HG02678 (cell line): ENCODE data around the gene SNX27.
"Not testable (repeated sequence)": the region's sequence is repeated elsewhere in the genome, so short reads cannot be mapped to it uniquely, and the experiment has no call there.

ENCODE experiments used
- ATAC-seq: cut with Tn5 transposase; IDR thresholded peaks from one replicate; pipeline ENCODE4 v1.9.1; 2021; ENCODE audit warnings: mild to moderate bottlenecking, moderate library complexity; ENCODE audit not compliant: unreplicated experiment

SNX27 gene

DNA sequence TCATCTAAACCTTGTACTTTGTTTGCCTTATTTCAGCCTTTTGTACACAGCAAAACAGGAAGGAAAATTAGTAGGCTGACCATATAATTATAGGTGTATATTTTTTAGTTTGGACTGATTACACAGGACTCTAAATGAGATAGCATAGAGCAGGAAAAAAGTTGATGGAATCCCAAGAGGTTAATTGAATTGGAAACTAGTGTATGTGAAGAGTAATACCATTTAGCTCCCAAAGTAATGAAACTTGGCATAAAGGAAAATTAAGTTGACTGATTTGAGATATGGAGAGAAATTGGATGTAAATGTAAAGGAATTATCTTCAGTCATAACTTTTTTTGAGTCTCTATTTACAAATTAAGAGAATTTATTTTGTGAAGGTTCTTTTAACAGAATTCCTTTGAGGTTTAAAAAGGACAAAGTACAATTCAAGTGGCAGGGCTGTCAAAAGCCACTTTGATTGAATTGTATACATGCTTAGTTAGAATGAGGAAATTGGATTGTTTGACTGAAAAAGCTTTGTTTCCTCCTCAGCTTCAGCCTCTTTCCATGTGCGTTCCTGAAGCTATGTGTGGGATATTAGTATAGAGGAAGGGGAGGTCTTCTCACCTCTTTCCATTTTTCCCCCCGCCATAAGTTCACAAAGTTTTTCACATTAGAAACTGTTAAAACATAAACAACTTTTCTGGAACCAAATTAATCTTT, 26.4 kb downstream of the SNX27 start:
- ATAC-seq, result no peak

DNA sequence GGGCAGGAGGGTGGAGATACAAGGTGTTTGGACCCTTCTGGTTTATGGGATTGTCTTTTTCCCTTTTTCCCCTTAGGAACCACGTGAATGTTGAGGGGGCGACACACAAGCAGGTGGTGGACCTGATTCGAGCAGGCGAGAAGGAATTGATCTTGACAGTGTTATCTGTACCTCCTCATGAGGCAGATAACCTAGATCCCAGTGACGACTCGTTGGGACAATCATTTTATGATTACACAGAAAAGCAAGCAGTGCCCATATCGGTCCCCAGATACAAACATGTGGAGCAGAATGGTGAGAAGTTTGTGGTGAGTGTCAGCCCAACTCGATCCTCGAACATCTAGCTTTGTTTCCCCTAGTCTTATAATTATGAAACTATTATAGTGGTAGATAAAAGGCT, 27.0 kb downstream of the SNX27 start:
- ATAC-seq, result no peak

DNA sequence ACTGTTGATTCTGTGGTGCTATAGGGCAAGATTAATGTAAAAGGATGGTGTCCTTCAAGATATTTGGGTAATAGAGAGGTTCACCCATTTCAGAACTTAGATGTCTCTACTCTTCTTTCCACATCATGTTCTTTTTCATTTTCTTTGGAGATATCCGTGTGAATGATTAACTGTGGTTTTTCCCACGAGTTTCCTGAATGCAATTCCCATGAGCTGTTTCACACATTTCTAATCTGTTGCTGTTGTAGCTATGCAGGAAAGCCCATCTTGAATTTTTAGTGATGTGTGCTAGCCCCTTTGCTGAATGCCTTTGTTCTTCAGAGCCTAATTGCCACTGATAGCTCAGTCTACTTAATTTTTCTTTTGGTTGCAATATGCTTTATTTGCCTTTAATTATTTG, 27.6 kb downstream of the SNX27 start:
- ATAC-seq, result no peak

DNA sequence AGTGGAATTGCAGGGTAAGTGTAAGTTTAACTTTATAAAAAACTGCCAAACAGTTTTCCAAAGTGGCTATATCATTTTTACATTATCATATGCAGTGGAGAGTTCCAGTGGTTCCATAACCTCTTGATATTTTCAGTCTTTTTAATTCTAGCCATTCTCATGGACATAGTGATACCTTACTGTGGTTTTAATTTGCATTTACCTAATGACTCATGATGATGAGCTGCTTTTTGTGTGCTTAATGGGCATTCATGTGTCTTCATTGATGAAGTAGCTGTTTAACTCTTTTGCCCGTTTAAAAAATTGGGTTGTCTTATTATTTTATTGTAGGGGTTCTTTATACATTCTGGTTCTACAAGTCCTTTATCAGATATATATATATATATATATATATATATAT, 29.4 kb downstream of the SNX27 start:
- ATAC-seq, result no peak

DNA sequence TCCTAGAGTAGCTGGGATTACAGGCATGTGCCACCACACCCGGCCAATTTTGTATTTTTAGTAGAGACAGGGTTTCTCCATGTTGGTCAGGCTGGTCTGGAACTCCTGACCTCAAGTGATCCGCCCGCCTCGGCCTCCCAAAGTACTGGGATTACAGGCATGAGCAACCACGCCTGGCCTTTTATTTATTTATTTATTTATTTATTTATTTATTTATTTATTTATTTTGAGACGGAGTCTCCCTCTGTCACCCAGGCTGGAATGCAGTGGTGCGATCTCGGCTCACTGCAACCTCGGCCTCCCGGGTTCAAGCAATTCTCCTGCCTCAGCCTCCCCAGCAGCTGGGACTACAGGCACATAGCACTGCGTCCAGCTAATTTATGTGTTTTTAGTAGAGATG, 31.2 kb downstream of the SNX27 start:
- not testable (repeated sequence) for ATAC-seq

DNA sequence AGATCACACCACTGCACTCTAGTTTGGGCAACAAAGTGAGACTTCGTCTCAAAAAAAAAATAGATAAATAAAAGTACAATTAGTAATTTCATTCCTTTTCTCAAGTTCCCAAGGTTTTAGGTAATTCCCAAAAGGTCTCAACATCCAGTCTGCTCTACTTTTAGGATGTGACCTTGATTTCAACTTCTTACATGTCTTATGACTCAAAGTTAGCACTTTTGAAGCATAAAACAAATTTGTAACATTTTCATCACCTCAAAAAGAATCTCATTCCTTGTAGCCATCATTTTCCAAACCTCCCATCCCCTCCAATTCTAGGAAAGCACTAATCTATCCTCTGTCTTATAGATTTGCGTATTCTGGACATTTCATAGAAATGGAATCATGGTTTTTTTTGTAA, 32.2 kb downstream of the SNX27 start:
- no peak for ATAC-seq

DNA sequence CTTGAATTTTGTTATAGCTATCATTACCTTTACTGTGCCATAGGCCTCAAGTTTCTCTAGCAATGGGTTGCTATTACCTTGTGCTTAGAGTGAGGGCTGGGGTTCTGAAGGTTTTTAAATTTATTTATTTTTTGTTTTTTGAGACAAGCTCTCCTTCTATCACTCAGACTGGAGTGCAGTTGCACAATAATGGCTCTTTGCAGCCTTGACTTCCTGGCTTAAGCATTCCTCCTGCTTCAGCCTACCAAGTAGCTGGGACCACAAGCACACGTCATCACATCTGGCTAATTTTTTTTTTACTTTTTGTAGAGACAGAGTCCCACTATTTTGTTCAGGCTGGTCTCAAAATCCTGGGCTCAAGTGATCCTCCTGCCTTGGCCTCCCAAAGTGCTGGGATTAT, 41.5 kb downstream of the SNX27 start:
- ATAC-seq, result no peak

DNA sequence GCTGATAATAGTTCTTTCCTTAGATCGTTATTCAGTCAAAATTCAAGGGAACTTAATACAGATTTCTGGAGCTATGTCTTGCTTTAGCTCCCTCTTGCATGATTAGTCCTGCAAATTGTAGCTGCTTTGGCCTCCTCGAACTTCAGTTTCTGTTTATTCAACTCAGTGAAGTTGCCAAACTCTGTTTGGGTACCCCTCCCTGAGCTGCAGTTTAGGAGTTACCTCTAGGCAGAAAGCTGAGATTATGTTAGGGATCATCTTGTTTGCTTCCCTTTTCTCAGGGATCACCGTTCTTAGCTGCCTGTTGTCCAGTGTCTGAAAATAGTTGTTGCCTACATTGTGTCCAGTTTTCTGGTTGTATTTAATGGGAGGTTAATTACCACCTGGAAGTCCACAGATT, 43.5 kb downstream of the SNX27 start:
- ATAC-seq, result no peak

DNA sequence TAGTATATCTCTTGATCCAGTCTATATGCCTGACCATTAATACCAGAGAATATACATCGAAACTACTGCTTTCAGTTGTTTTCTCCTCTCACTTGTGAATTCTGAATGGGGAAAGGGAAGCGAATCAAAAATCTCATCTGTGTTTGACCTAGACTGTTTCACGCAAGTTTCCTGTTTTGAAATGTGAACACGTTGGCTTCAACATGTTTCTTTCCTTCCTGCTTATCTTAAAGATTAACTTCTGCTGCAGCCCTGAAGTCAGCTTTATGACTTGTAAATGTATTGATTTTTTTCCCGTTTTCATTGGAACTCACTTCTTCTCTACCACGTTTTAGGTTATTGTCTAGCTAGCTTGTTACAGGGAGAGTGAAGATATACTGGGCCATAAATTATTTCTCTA, 49.9 kb downstream of the SNX27 start:
- ATAC-seq, result no peak

DNA sequence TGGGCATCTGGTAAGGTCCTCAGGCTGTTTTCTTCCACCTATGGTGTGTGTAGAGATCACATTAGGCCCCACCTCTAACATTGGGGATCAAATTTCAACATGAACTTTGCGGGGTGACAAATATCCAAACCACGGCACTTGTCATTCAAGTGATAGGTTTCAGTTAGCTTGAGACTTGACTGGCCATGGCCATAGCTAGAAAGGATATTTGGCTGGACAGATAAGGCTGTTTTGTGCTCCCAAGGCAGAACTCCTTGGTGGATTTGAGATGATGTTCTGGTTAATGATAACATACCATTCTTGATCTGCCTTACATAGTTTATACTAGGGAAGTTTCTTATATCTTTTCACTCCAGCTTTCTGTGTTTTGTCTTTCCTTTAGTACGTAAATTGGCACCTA, 56.2 kb downstream of the SNX27 start:
- ATAC-seq, result no peak

DNA sequence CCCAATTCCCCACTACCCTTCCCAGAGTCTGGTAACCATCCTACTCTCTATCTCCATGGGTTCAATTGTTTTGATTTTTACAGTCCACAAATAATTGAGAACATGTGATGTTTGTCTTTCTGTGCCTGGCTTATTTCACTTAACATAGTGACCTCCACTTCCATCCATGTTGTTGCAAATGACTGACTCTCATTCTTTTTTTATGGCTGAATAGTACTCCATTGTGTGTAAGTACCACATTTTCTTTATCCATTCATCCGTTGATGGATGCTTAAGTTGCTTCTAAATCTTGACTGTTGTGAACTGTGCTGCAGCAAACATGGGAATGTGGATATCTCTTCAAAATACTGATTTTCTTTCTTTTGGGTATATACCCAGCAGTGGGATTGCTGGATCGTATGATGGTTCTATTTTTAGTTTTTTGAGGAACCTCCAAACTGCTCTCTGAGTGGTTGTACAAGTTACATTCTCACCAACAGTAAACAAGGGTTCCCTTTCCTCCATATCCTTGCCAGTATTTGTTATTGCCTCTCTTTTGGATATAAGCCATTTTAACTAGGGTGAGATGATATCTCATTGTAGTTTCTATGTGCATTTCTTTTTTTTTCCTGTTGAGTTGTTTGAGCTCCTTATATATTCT, 58.3 kb downstream of the SNX27 start:
- ATAC-seq, result not testable (repeated sequence)

DNA sequence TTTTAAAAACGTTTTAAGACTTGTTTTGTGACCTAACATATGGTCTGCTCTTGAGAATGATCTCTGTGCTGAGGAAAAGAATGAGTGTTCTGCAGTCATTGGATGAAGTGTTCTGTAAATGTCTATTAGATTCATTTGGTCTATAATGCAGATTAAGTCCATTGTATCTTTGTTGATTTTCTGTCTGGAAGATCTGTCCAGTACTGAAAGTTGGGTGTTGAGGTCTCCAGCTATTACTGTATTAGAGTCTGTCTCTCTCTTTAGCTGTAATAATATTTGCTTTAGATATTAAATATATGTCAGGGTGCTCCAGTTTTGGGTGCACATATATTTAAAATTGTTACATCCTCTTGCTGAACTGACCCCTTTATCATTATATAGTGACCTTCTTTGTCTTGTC, 61.6 kb downstream of the SNX27 start:
- ATAC-seq, result no peak

DNA sequence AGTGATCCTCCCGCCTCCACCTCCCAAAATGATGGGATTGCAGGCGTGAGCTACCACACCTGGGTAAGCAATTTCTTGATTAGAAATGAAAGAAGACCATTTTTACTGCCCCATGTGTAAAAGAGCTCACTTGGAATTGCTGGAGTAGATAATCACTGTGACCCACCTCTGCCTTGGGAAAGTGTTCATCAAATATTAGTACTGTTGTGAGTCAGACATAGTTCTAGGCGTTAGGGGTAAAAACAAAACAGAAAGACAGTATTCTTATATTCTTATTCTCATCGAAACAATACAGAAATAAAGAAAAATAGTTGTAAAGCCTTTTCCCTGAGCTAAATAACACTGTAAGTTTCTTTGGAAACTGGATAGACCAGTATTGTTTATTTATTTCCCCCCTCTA, 68.5 kb downstream of the SNX27 start:
- no peak for ATAC-seq

DNA sequence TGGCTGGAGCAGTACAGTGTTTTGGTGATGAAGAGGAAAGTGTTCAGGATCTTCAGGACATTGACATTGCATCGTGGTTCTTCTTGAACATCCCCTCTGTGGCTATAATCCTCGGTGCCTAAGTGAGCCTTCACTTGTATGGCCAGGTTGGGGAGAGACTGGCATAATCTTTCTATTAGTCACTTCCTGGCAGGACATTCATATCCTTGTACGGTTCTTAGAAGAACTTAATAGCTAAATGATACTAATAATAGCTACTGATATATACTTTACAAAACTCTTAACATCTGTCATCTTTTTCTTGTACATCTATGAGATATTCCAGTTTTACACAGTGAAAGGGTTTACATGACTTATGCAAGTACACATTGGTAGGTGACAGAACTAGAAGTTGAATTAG, 69.0 kb downstream of the SNX27 start:
- no peak for ATAC-seq

DNA sequence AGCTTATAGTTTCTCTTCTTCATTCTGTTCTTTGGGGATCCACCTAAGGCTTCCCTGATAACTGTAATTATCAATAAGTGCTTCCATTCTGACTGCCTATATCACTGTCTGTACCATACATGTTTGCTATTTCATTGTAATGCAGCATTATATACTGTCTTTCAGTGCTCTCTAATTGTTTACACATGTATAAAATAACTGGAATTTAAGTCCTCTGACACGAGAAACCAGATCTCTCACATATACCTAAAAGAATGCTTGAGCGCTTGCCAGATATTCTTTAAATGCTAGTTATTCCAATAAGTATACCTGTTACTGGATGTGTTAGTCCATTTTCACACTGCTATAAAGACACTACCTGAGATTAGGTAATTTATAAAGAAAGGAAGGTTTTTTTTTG, 70.1 kb downstream of the SNX27 start:
- no peak for ATAC-seq

DNA sequence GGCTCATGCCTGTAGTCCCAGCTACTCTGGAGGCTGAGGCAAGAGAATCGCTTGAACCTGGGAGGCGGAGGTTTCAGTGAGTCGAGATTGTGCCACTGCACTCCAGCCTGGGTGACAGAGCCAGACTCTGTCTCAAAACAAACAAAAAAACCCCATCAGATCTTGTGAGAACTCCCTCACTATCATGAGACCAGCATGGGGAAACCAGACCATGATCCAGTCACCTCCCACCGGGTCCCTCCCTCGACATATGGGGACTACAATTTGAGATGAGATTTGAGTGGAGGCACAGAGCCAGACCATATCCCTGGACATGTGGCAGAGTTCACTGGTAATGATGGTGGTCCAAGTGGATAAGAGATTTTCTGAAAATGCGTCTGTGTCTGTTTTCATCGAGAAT, 71.1 kb downstream of the SNX27 start:
- not testable (repeated sequence) for ATAC-seq

DNA sequence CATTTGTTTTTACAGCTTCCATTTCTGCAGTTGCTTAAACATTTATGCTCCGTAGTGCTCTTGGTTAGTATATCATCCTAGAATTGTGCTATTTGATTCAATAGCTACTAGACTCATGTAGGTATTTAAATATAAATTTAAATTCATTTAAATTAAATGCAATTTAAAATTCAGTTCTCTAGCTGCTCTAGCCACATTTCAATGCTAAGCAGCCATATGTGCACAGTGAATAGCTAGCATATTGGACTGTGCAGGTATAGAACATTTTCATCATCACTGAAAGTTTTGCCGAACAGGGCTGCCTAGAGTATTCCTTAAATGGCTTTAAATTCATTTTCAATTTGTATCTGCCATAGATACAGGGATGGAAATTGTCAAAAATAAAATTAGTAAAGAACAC, 72.3 kb downstream of the SNX27 start:
- no peak for ATAC-seq

DNA sequence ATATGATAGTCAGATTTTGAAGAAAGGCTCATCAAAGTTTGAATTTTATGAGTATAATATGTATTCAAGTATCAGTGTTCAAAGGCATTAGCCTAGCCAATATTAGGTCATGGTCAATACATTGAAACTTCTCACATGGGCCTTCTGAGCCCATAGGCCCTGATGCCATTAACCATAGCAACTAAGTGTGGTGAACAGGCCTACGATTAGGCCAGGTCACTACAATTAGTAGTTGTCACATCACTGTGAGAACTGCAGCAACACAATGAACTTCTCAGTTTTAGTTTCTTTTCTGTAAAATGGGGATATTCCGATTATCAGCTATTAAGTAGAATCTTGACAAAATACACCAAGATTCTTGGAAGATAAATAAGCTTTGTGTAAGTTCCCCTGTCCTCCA, 74.7 kb downstream of the SNX27 start:
- no peak for ATAC-seq

DNA sequence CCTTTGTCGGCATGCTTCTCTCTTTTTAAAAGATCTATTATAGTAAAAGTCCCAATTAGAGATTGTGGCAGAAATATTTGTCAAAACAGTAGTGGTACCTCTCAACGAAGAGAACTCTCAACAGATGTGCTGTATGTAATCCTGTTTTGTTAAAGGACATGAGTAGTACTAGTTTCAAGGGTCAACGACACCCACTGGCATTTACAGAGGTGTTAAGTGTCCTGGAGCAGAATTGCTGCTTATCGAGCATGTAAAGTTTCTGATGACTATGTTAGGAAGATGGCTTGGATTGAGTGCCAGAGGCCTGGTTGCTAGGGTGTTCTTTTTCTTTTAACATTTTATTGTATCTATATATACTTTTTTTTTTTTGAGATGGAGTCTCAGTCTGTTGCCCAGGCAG, 77.6 kb downstream of the SNX27 start:
- ATAC-seq, result no peak

DNA sequence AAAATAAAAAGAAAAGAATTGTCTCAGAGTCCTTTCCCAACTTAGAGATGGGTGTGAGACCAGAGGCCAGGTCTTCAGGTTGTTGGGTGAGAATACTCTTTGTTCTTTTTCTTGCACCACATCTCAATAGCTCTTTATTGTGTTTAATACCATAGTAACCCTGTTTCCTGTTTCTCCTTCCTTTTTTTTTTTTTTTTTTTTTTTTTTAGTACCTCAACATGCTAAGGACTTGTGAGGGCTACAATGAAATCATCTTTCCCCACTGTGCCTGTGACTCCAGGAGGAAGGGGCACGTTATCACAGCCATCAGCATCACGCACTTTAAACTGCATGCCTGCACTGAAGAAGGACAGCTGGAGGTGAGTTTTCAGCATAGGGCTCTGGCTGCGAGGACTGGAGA, 80.4 kb downstream of the SNX27 start:
- no peak for ATAC-seq

DNA sequence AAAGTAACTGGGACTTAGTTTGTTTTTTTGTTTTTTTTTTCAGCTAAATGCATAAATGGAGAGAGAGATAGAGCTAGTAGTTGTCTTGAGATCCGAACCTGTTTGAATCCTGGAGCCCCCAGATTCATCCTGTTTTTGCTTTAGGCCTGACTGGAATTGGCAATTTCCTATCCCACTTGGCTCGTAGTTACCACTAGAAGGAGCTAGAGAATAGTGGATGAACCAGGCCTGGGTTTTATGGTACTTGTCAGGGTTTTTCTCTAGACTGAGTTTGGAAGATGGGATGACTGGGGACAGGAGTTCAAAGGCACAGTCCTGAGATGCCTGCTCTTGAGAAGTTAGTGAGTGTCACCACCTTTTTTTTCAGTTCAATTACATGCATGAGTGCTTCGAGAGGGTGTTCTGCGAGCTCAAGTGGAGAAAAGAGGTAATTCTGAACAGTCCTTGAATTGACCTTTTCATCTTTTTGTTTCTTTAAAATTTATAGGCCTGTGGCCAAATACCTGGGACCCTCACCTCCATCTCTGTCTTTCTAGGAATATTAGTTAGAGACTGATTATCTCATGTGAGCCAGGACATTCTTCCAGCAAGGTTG, 81.3 kb downstream of the SNX27 start:
- ATAC-seq, result no peak

DNA sequence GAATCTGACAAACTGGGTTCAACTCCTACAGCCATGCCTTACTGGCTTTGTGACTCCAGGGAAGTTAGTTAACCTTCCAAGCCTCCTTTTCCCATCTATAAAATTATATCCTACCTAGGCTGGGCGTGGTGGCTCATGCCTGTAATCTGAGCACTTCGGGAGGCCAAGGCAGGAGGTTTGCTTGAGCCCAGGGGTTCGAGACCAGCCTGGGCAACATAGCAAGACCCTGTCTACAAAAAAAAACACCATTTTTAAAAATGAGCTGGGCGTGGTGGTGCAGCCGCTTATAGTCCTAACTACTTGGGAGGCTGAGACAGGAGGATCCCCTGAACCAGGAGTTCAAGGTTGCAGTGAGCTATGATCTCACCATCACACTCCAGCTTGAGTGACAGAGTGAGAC, 89.7 kb downstream of the SNX27 start:
- no peak for ATAC-seq

DNA sequence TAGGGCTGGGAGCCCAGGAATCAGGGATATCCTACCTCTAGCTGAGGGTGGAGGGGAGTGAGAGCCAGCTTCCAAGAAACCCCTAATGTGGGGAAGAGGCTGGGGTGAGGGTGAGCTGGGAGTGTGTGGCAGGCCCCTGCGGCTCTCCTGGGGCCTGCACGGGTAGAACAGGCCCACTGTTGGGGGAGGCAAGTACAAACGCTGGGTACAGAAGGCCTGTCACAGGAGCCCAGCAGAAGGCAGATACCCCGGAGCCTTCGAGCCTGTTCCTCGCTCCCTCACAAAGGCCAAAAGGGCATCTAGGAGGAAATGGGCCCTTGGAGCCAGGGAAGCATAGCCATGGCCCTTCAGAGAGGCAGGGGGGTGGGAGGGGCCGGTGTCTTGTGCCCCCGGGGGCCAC, 91.1 kb downstream of the SNX27 start:
- ATAC-seq, result no peak
